Testis (tissue), 3 donors: ENCODE measurements around the gene KLHL22. TPM values are rescaled to one million over a fixed set of nuclear protein-coding genes. Genes with fewer than 3 reads are reported as not detected.
"Not testable (repeated sequence)": the region's sequence is repeated elsewhere in the genome, so short reads cannot be mapped to it uniquely, and the experiment has no call there.

Source experiments
- DNase-seq: peaks from one replicate; pipeline ENCODE4 v3.0.0-alpha.2; 2019
- H3K27ac ChIP-seq, 2 donors: fragments of 200-600 bp; sonication (generic); one replicate each; pipeline ENCODE4 v1.5.1; 2019
- H3K27me3 ChIP-seq: fragments of 200-600 bp; sonication (generic); one replicate; pipeline ENCODE4 v1.5.1; 2019
- H3K36me3 ChIP-seq: fragments of 200-600 bp; sonication (generic); one replicate; pipeline ENCODE4 v1.5.1; 2017; ENCODE audit warnings: low read depth; ENCODE audit errors: missing control alignments
- H3K4me1 ChIP-seq: fragments of 200-600 bp; sonication (generic); one replicate; pipeline ENCODE4 v1.5.1; 2019
- H3K4me3 ChIP-seq, 2 donors: fragments of 200-600 bp; sonication (generic); one replicate each; pipeline ENCODE4 v1.5.1; 2017 to 2019
- H3K9me3 ChIP-seq: fragments of 200-600 bp; sonication (generic); one replicate; pipeline ENCODE4 v1.5.1; 2017
- POLR2A ChIP-seq: fragments of 450-650 bp; IDR thresholded peaks from one replicate; pipeline ENCODE4 v1.6.1; 2017; ENCODE audit warnings: antibody characterized with exemption, mild to moderate bottlenecking, moderate library complexity
- WGBS, 2 donors: methylation state at CpG; one replicate each; pipeline ENCODE4 v1.1.5; 2018; 5-methylcytosine and 5-hydroxymethylcytosine counted together
- intact Hi-C: fragments of 100-400 bp; cut with DNase I; formaldehyde crosslinking; loops from one replicate; pipeline ENCODE4 v1.15.1; 2023; ENCODE audit warnings: low total_unique reads
- polyA plus RNA-seq: library from polyadenylated mRNA; stranded (reverse); fragments of 350-450 nt; fragmentation: Illumina TruSeq; extraction: RNeasy Lipid Tissue Mini Kit (QIAGEN cat#74804); gene quantifications from one replicate; pipeline ENCODE4 v1.2.3, GENCODE V29; 2014; ENCODE audit warnings: low read depth, low replicate concordance; ENCODE audit not compliant: insufficient read depth
- total RNA-seq, 2 donors: library from RNA; depleted of rRNA; stranded (reverse); fragments of >200 nt; gene quantifications; one replicate each; pipeline ENCODE4 v1.2.3, GENCODE V29; 2016
- TF ChIP-seq, protein P1 (sequence below), 3 experiments: fragments of 450-650 bp in 2 of 3; fragments of 200-600 bp in 1 of 3; sonication (generic) in 1 of 3; IDR thresholded peaks; one replicate each; pipeline ENCODE4 v1.5.1; 2016 to 2019; ENCODE audit warnings: antibody characterized with exemption in 3 of 3, mild to moderate bottlenecking in 2 of 3, moderate library complexity in 1 of 3

The KLHL22 gene
- total and polyA plus RNA-seq, 3 donors from 2014 or later = 18.1 to 41.7 (median 39.8) TPM

- DNase-seq = no peak
- no peaks in the 10 kb centered on the region for H3K36me3 ChIP-seq
- intact Hi-C loops = no loop called here
- H3K27ac ChIP-seq = no peak overlapping the region
- no peaks in the 10 kb centered on the region for H3K4me1 ChIP-seq
- H3K9me3 ChIP-seq = no peaks in the 10 kb centered on the region
- H3K4me3 ChIP-seq = no peak overlapping the region
- TF ChIP-seq, protein P1, sequence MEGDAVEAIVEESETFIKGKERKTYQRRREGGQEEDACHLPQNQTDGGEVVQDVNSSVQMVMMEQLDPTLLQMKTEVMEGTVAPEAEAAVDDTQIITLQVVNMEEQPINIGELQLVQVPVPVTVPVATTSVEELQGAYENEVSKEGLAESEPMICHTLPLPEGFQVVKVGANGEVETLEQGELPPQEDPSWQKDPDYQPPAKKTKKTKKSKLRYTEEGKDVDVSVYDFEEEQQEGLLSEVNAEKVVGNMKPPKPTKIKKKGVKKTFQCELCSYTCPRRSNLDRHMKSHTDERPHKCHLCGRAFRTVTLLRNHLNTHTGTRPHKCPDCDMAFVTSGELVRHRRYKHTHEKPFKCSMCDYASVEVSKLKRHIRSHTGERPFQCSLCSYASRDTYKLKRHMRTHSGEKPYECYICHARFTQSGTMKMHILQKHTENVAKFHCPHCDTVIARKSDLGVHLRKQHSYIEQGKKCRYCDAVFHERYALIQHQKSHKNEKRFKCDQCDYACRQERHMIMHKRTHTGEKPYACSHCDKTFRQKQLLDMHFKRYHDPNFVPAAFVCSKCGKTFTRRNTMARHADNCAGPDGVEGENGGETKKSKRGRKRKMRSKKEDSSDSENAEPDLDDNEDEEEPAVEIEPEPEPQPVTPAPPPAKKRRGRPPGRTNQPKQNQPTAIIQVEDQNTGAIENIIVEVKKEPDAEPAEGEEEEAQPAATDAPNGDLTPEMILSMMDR (IDR thresholded peaks at IDR 0.05) = no peak
- no peak for TF ChIP-seq POLR2A
- H3K27me3 ChIP-seq = no peaks in the 10 kb centered on the region
- WGBS, 2 donors = 94 to 96% methylated on average over 4 of the region's 4 CpGs
Observed at GRCh38 chr22:20475115-20475436, 20.5 kb downstream of the KLHL22 start.

DNA sequence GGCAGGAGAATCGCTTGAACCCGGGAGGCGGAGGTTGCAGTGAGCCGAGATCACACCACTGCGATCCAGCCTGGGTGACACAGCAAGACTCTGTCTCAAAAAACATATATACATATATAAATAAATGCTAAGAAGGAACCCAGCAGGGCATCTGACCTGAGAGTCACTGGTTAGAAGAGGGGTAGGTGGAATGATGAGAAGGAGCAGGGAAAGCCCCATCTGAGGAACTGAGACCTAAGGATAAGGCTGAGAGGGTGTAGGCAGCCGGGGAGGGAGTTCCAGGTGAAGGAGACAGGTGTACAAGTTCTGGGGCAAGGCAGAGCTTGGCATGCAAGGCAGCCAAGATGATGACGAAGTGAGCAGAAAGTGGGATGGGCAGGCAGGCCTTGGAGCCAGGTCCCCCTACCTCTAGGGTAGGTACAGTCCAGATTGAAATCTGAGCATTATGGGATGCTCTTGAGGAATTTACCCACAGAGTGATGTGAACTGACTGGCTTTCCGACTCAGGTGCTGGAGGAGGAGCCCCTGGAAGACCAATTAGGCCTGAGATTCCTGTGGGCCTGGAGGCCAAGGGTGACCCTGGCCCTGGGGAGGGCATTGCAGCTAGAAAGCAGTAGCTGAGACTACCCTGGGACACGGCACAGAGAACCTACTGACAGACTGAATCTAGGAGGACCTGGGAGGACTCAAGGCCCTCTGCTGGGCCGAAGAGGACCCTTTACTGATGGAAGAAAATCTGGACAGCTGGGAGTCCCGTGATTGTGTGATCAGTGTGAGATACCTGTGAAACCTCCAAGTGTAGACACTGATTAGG, 22.8 kb downstream of the KLHL22 start:
- TF ChIP-seq POLR2A = no peak
- TF ChIP-seq, protein P1 (IDR thresholded peaks at IDR 0.05) = no peak

GRCh38 chr22:20471126-20471833, 24.3 kb downstream of the KLHL22 start:
- intact Hi-C loops = no loop called here
- no peak for DNase-seq
- 95 to 98% methylated on average over 8 to 9 of the region's 9 CpGs for WGBS, 2 donors
- no peaks in the 10 kb centered on the region for H3K27me3 ChIP-seq
- no peaks in the 10 kb centered on the region for H3K4me1 ChIP-seq
- H3K9me3 ChIP-seq = no peaks in the 10 kb centered on the region
- H3K36me3 ChIP-seq = no peaks in the 10 kb centered on the region
- H3K27ac ChIP-seq = no peak overlapping the region
- no peak for TF ChIP-seq POLR2A
- TF ChIP-seq, protein P1 (IDR thresholded peaks at IDR 0.05) = no peak
- H3K4me3 ChIP-seq = no peak overlapping the region

More for the DNA sequence above, 22.8 kb downstream of the KLHL22 start:
- DNase-seq = no peak
- Histone ChIP-seq H3K27ac (no peak overlapping the region), H3K27me3 (no peaks in the 10 kb centered on the region), H3K4me3 (no peak overlapping the region), H3K36me3 (no peaks in the 10 kb centered on the region), H3K4me1 (no peaks in the 10 kb centered on the region), H3K9me3 (no peaks in the 10 kb centered on the region)
- intact Hi-C loops = no loop called here
- 88 to 92% methylated on average over 11 of the region's 11 CpGs for WGBS, 2 donors

DNA sequence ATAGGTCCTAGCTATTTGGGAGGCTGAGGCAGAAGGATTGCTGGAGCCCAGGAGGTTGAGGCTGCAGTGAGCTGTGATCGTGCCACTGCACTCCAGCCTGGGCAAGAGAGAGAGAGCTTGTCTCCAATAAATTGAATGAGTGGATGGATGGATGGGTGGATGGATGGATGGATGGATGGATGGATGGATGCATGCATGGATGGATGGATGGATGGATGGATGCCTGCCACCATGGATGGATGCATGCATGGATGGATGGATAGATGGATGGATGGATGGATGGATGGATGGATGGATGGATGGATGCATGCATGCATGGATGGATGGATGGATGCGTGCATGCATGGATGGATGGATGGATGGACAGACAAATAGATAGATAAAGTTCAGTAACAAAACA, 25.1 kb downstream of the KLHL22 start:
- intact Hi-C loops, H3K9me3 ChIP-seq, H3K4me3 ChIP-seq, DNase-seq, H3K27me3 ChIP-seq, H3K27ac ChIP-seq, H3K4me1 ChIP-seq, H3K36me3 ChIP-seq: not testable (repeated sequence)
- WGBS, 2 donors = 93 to 94% methylated on average over 2 of the region's 2 CpGs

DNA sequence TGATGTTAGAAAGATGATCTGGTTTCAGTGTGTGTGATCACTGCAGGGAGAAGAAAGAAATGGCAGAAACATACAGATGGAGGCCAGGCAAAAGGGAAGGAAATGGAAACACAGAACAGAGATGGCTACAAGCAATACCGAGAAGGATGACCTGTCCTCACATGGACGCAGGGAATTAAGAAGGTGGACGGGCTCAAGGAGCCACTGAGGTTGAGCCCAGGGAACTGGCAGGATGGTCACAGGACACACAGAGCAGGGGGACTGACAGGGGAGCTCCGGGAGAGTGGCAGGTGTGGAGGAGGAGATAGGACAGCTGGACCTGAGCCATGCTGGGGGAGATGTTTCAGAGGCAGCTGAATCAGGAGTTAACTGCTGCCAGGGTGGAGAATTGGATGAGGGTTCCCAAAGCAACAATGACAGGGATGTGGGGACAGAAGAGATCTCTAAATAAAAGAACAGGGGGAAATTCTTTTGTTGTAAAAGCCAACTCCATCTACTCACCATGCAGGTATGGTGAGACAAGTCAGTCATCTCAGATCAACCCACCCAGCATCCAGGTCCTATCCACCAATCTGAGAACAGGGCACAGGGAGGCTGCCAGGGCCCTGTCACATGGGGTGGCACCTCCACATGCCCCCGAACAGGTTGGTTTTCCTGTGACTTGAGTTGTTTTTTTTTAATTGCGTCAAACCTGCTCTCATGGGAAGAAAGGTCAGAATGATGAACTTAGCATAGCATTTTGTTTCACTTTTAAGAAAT, 26.3 kb downstream of the KLHL22 start:
- Histone ChIP-seq H3K4me3 (no peak overlapping the region), H3K36me3 (no peaks in the 10 kb centered on the region), H3K4me1 (no peaks in the 10 kb centered on the region), H3K9me3 (no peaks in the 10 kb centered on the region), H3K27ac (no peak overlapping the region), H3K27me3 (no peaks in the 10 kb centered on the region)
- DNase-seq = no peak
- TF ChIP-seq, protein P1 (IDR thresholded peaks at IDR 0.05) = no peak
- TF ChIP-seq POLR2A = no peak
- intact Hi-C loops = no loop called here
- 61 to 69% methylated on average over 6 of the region's 6 CpGs for WGBS, 2 donors
